ENCODE results near the gene PARP1.
"Not testable (repeated sequence)": the region's sequence is repeated elsewhere in the genome, so short reads cannot be mapped to it uniquely, and the experiment has no call there.

Gene PARP1

DNA sequence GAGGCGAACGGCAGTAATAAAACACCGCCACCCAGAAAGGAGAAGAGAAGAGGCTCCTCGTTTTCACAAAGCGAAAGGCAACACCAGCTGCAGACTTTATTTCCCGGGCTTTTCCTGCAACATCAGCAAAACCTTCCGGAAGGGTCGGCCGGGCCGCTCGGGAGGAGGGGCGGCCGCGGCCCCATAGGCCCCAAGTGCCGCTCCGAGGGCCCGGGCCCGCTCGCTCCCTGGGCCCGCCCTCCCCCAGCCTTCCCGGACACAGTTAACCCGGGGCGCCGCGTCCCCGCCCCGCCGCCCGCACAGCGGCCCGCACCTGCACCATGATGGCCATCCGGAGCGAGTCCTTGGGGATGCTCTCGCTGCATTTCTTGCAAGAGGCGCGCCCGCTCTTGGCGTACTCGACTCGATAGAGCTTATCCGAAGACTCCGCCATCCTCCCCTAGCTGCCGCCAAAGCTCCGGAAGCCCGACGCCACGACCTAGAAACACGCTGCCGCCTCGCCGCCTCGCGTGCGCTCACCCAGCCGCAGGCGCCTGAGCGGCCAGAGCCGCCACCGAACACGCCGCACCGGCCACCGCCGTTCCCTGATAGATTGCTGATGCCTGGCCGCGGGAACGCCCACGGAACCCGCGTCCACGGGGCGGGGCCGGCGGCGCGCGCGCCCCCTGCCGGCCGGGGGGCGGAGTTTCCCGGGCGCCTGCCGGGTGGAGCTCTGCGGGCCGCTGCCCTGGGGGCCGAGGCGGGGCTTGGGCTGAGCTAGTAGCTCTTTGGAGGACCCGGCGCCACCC is at the start of gene PARP1:
Gene PARP1, minus strand, starts transcription at position 597 of the 788 bp plus-strand sequence. Its CDS starts 164 bp downstream, at position 433.
- DNase-seq (ENCODE audit: extremely low read depth in 1 of 2, low read depth in 1 of 2) = peak; percentile 62 to 77

DNA sequence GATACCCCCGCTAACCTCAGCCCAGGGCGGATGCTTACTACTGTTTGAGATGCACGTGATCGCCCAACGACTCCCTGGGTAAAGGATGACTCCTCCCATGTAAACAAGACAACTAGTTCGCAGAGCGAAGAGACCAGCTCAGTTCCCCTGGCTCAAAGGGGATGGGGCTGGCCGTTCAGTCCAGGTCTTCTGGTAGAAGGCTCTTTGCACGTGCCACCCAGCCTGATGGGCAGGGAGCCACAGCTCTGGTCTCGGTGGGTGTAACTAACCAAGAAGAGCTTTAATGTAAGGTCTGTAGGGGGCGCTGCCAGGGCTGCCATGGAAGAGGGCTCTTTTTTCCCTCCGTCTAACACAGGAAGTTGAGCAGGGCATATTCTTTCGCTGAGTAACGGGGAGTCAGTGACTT is 49.4 kb upstream of the PARP1 start:
- peak; percentile 11 to 12 for DNase-seq (ENCODE audit: extremely low read depth in 1 of 2, low read depth in 1 of 2)

DNA sequence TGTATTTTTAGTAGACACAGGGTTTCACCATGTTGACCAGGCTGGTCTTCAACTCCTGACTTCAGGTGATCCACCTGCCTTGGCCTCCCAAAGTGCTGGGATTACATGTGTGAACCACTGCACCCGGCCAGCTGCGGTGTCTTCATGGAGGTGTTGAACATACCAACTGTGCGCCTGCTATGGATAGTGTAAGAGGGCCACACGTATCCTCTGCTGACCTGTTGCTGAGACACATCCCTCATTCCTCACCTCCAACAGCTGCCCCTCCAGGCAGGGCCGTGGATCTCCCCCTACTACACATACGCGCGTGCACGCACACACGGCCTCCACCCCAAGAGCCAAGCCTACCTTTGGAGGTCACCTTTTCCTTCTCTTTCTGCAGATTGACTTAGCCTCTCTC is 48.0 kb upstream of the PARP1 start:
- DNase-seq (ENCODE audit: extremely low read depth in 1 of 2, low read depth in 1 of 2) = no peak

DNA sequence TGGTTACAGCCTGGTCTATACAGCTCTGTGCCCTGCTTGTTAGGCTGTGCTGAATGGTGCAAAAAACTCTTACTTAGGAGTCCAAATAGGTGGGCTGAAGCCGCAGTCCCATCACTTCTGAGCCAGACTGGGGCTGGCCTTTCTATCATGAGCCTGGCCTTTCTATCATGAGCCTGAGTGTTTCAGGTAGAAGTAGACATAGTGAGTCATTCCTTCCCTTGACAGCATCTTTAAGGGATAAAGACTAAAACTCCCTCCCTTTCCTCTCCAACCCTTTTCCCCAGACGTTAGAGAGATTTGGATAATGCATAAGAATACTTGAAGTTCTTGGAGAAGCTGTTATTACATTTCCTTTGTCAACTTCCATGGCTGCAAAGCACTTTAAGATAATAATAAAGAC is 46.5 kb upstream of the PARP1 start:
- DNase-seq (ENCODE audit: extremely low read depth in 1 of 2, low read depth in 1 of 2) = no peak

DNA sequence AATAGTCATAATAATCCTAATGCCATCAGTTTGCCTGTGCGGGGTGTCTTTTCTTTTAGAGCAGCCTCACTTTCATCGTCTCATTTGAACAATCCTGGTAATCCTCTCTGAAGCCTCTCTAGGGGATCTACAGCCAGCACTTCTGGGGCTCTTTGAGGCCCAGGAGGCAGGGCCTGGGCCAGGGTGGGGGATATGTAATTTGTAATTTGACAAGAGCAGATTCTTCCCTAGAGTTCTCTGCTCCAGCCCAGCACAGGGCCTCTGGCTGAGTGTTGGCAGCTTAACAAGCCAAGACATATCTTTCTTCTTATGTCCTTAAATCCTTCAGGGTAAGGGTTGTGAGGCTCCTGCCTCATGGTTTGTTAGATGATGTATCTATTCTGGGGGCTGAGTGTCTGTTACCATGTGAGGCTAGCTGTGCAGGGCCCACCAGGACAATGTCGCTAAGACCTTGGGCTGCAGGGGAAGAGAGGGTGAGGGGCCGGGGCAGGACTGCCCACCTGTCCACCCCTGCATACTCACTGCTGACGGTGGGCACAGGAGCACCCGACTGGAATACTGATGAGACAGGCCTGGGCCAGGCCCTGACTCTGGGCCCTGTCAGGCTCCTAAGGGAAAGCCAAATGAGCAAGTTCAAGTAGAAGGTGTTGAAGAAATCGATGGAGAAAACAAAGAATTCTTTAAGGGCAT is 45.3 kb upstream of the PARP1 start:
- no peak for DNase-seq (ENCODE audit: extremely low read depth in 1 of 2, low read depth in 1 of 2)

DNA sequence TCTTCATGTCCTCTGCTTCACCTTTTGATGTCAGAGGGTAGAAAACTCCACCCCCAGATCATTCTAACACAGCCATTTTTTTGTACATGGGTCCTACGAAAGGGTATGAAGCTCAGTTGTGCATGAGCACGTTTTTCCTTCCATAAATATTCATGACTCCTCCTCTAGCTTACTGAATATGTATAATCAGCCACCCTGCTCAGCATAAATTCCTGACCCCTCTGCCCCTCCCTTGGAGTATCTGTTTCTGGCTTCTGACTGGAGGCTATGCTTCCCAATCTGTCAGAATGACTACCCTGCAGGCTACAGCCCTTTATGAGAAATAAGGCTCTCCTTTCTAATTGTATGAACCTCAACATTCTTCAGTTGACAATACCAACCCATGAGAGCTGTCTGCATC is 42.8 kb upstream of the PARP1 start:
- no peak for DNase-seq (ENCODE audit: extremely low read depth in 1 of 2, low read depth in 1 of 2)

DNA sequence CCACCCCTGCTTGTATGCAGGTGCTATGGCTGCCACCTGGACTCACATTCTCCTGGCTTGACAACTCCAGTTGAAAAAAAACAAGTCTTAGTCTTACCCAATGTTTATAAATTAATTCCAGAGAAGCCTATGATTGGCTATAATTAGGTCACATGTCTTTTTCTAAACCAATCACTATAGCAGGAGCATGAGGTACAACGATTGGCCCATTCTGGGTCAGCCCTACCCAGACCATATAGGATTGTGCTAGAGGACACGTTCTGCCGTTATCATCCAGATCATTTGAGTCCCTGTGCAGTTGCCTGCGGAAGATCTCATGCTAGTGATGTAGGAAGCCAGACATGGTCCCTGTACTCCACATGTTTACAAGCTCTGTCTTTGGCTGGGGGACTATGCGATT is 41.9 kb upstream of the PARP1 start:
- DNase-seq (ENCODE audit: extremely low read depth in 1 of 2, low read depth in 1 of 2) = no peak

DNA sequence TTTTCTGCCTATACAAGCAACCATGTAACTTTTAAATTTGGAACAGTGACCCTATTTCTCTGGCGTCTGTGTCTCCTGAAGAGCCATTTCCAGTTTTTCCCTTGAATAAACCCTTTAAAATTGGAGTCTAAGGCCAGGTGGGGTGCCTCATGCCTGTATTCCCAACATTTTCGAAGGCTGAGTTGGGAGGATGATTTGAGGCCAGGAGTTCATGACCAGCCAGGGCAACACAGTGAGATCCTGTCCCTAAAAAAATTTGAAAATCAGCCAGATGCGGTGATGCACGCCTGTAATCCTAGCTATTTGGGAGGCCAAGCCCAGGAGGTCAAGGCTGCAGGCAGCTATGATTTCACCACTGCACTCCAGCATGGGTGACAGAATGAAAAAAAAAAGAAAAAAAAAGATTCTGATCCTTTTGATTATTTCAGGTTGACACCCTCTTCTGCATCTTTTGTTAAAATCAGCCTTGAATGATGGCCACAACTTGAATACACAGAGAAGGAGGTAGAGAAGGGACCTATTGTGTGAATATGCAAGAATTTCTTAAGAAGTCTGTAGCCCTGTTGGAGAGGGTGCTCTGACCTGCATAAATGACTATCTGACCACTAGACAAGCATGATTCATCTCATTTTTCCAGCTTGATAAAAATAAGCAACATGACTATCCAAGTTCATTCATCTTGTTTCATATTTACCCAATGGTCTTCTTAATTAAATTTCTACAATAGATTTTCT is 40.2 kb upstream of the PARP1 start:
- no peak for DNase-seq (ENCODE audit: extremely low read depth in 1 of 2, low read depth in 1 of 2)

DNA sequence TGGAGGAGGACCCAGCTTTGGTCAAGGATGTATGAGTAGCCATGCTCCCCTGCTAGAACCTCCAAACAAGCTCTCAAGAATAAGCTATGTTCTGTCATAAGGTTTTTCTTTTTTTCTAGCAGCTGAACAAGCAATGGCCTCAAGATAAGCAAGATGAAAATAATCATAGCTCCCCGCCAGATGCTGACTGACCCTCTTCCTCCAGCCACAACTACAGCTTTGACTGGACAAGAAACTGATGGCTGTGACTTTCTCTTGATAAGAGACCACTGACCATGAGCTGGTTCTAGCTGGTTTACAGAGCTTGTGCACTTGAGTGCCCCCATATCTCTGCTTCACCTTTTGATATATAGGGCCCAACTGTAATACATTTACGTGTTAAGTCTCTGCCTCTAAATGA is 38.2 kb upstream of the PARP1 start:
- DNase-seq (ENCODE audit: extremely low read depth in 1 of 2, low read depth in 1 of 2) = no peak

DNA sequence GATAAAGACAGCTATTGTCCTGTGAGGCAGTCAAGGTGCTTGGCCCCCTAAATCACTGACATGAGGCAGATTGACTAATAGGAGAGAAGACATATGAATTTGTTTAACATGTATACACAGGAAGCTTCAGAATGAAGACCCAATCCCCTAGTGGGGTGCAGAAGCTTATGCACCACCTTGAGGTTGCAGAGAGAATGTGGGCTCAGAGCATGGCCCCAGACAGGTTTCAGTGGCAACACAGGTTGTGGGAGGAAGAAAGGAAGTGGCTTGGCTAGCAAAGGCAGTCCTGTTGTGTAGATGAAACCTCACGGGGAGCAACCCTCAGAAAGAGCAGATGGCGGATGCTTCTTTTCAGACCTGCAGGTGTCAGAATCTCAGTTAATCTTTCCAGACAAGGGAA is 37.0 kb upstream of the PARP1 start:
- peak in 1 of 2 donors; percentile 27 for DNase-seq (ENCODE audit: extremely low read depth in 1 of 2, low read depth in 1 of 2)

DNA sequence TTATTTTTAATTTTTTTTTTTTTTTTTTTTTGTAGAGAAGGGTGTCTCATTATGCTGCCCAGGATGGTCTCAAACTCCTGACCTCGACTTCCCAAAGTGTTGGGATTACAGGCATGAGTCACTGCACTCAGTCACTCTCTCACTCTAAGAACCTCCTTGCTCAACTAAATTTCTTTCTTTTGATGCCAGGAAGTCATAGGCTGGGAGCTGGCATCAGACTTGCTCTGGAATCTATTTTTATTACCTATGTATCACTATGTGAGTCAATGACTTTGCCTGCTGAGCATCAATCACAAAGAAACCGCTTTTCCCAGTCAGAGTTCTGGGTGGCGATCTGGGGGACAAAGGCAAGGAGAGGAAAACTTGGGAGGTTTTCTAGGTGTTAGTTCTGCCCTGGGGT is 35.5 kb upstream of the PARP1 start:
- no peak for DNase-seq (ENCODE audit: extremely low read depth in 1 of 2, low read depth in 1 of 2)

DNA sequence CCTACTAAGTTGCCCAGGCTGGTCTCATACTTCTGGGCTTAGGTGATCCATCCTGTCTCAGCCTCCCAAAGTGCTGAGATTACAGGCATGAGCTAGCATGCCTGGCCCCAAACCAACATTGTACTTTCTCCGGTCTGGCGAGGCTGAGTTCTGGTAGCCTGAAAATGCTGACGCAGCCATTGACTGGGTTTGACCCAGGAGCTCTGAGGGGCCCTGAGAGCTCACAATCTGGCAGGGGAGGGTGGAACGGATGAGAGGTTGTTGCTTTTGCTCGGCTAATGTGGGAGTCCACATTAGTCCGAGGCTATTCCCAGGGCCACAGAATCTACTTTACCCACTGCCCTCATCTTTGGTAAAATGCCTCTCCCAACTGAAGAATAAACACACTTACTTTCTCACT is 35.1 kb upstream of the PARP1 start:
- no peak for DNase-seq (ENCODE audit: extremely low read depth in 1 of 2, low read depth in 1 of 2)

DNA sequence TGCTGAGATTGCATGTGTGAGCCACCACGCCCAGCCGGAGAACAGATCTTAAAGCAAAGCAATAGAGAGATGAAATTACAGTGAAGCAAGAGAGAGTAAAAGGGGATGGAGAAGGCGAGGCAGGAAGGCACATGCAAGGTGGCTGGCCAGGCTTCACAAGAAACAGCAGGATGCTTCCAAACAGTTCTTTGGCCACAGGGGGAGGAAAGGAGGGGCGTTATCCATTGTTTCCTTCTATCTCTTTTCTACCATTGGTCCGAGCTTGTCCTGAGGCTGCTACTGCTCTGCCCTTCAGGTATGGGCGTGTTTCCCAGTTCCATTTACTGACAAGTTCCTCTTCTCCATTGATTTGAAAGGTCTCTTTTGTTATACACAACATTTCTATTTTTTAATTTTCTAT is 33.7 kb upstream of the PARP1 start:
- no peak for DNase-seq (ENCODE audit: extremely low read depth in 1 of 2, low read depth in 1 of 2)

DNA sequence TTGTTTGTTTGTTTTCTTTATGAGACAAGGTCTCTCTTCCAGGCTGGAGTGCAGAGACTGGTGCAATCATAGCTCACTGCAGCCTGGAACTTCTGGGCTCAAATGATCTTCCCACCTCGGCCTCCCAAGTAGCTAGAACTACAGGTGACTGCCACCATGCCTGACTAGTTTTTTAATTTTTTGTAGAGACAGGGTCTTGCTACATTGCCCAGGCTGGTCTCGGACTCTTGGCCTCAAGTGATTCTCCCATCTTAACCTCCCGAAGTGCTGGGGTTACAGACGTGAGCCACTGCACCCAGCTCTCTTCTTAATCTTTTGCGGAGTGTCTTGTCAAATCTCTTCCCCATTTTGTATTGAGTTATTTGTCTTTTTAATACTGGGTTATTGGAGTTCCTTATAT is 32.6 kb upstream of the PARP1 start:
- DNase-seq (ENCODE audit: extremely low read depth in 1 of 2, low read depth in 1 of 2) = no peak

DNA sequence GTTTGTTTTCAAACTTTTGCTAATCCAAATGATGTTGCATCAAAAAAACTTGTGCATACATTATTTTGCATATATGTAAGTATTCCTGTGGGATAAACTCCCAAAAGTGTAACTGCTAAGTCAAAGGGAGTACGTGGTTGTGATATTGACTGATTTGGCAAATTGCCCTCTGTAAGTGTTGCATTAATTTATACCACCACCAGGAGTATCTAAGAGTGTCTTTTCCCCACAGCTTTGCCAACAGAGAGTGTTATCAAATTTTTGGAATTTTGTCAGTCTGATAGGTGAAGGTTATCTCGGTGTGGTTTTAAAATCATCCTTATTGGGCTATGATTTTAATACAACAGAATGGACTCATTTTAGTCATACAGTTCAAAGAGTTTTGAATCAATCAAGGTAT is 30.1 kb upstream of the PARP1 start:
- no peak for DNase-seq (ENCODE audit: extremely low read depth in 1 of 2, low read depth in 1 of 2)

DNA sequence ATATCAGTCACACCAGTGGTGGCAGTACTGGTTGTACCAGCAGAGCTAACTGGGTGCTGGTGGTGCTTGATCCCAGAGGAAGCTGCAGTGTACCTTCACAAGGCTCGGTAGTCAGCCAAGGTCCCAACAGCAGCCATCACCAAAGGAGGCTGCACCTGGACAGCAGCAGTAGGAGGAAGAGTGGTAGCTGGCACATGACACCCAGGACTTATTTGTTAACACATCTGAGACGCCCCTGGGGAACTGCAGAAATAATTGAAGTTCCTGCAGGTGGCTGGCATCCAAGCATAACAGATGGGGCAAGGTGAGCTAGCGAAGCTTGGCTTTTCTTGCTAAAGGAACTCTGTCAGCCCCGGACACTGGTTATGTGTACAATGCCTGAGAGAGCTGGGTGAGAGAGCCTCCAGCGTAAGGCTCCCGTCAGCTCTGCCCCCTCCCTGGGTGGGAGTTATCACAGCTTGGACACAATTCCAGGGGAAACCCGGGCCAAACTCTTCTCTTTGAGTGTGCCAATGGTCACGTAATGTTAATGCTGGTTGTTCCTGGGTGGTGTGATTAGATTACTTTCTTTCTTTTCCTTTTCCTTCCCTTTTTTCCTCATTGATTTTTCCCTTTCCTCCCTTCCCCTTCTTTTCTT is 29.1 kb upstream of the PARP1 start:
- no peak for DNase-seq (ENCODE audit: extremely low read depth in 1 of 2, low read depth in 1 of 2)

DNA sequence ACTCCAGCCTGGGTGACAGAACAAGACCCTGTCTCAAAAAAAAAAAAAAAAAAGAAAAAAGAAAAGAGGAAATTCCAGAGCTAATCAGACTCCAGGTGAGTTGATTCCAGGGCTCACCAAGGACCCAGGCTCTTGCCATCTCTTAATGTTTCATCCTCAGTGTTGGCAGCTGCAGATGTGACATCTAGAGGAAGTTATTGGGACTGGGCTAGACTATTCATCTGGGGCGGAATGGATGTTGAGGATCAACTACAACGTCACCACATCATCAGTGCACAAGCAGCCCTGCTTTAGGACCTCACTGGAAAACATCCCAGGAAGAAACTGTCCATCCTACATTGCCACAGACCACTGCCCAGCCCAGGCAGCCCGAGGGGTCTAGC is 28.6 kb upstream of the PARP1 start:
- no peak for DNase-seq (ENCODE audit: extremely low read depth in 1 of 2, low read depth in 1 of 2)

DNA sequence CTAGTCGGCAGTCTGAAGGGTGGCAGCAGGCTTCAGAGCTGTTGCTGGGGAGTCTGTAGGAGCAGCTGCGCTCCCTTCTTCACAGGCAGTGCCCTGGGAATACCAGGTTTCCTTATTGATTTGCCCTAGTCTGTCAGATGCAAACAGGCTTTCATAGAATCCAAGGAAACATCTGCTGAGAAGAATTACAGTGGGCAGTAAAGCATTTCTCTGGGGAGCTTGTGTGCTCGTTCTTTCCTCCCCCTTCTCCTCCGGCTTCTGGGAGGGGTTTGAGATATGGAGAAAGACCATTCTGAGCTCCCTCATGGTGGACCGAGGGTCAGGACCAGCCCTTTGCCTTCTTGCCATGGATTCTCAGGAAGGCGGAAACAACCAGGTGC is 25.4 kb upstream of the PARP1 start:
- no peak for DNase-seq (ENCODE audit: extremely low read depth in 1 of 2, low read depth in 1 of 2)

DNA sequence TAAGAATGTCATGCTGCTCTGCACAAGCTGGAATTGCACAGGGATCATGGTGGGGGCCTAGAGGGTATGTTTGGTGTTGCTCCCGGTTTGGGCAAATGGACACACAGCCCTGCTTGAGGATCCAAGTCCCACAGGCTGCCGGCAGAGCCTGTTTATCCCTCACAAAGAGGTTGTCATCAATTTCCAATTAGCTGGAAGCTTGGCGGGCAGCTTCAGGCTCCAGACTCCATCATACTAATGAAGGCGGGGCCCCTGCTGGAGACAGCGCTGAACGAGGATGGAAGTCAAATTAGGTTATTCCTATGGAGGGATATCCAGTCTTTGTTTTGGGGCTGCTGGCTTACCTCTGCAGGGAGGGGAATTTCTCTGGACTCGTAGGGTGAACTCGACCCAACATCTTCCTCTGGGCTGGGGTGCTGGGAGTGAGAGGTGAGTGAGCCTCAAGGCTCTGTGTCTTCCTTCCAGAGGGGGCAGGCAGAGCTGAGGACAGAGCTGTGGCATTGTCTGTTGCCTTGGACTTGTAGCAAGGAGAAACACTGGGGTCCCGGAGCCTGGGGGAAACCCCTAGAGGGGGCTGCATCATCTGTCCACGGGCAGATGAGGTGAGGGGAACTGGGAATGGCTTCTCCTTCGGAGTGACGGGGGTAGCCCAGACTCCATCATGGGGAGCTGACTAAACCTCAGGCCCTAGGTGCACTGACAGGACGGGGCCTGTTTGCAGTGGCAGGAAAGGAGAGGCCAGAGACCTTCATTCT is 24.9 kb upstream of the PARP1 start:
- DNase-seq (ENCODE audit: extremely low read depth in 1 of 2, low read depth in 1 of 2) = no peak

DNA sequence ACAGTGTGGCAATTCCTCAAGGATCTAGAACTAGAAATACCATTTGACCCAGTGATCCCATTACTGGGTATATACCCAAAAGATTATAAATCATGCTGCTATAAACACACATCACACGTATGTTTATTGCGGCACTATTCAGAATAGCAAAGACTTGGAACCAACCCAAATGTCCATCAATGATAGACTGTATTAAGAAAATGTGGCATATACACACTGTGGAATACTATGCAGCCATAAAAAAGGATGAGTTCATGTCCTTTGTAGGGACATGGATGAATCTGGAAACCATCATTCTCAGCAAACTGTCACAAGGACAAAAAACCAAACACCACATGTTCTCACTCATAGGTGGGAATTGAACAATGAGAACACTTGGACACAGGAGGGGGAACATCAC is 24.0 kb upstream of the PARP1 start:
- DNase-seq (ENCODE audit: extremely low read depth in 1 of 2, low read depth in 1 of 2) = not testable (repeated sequence)

Data from activated CD8-positive, alpha-beta memory T cell treated with anti-CD3 and anti-CD28 coated beads for 1 hour (primary cell).